ENCODE measurements around the gene ATAD2B. TPM values are rescaled to one million over a fixed set of nuclear protein-coding genes. Genes with fewer than 3 reads are reported as not detected.

Gene ATAD2B
- total RNA-seq, 1 experiment from 2014 or later, result 8.6 TPM

DNA sequence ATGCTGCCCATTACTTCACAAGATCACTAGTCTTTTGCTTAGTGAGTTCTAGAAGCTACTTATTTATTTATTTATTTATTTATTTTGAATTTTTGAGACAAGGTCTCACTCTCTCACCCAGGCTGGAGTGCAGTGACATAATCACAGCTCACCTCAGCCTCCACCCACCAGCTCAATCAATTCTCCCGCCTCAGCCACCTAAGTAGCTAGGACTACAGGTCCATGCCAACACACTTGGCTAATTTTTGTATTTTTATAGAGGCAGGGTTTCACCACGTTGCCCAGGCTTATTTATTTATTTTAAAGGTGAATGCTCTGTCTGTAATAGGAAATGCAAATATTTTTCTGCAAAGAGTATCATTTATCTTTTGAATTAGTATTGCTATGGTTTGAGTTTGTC lies 67.7 kb downstream of the ATAD2B start:
- no peaks in the 10 kb centered on the region for H3K9me2 ChIP-seq (replicated peaks; ENCODE audit: low read length)
- H3K4me2 ChIP-seq (ENCODE audit: low read length), result no peak overlapping the region
- H3K27ac ChIP-seq (ENCODE audit: low read length), result no peak overlapping the region
- BruUV-seq (replicated peaks), result no TSS peak
- H3K79me2 ChIP-seq (ENCODE audit: low read length), result no peaks in the 10 kb centered on the region
- DNase-seq (no peak), ATAC-seq (no peak)
- H3K9me3 ChIP-seq (ENCODE audit: low read length), result no peaks in the 10 kb centered on the region
- H3F3A ChIP-seq (ENCODE audit: low read length, unreplicated experiment), result peaks cover 7% of the 10 kb centered on the region
- ChIA-PET CTCF (no interaction called here), POLR2A (ENCODE audit: unreplicated experiment) (no interaction called here)
- no peak overlapping the region for H3K4me3 ChIP-seq (ENCODE audit: low read length)
- H3K4me1 ChIP-seq (ENCODE audit: insufficient read depth, low read length), result no peaks in the 10 kb centered on the region
- intact Hi-C loops (cut with micrococcal nuclease), result no loop called here
- H2AFZ ChIP-seq (ENCODE audit: low read length), result no peak overlapping the region
- no peaks in the 10 kb centered on the region for H3K36me3 ChIP-seq (ENCODE audit: low read depth, low read length)
- no peaks in the 10 kb centered on the region for H4K20me1 ChIP-seq (ENCODE audit: low read length)
- no peak overlapping the region for H3K9ac ChIP-seq (ENCODE audit: low read length)
- TF ChIP-seq, protein P1, sequence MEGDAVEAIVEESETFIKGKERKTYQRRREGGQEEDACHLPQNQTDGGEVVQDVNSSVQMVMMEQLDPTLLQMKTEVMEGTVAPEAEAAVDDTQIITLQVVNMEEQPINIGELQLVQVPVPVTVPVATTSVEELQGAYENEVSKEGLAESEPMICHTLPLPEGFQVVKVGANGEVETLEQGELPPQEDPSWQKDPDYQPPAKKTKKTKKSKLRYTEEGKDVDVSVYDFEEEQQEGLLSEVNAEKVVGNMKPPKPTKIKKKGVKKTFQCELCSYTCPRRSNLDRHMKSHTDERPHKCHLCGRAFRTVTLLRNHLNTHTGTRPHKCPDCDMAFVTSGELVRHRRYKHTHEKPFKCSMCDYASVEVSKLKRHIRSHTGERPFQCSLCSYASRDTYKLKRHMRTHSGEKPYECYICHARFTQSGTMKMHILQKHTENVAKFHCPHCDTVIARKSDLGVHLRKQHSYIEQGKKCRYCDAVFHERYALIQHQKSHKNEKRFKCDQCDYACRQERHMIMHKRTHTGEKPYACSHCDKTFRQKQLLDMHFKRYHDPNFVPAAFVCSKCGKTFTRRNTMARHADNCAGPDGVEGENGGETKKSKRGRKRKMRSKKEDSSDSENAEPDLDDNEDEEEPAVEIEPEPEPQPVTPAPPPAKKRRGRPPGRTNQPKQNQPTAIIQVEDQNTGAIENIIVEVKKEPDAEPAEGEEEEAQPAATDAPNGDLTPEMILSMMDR (conservative IDR thresholded peaks at IDR 0.05; ENCODE audit: low read depth, low read length), result no peak
- no peak for TF ChIP-seq EZH2phosphoT487 (IDR thresholded peaks at IDR 0.05; ENCODE audit: borderline replicate concordance, low read length)
- TF ChIP-seq EZH2 (IDR thresholded peaks at IDR 0.05; ENCODE audit: low read length, unreplicated experiment), result no peak
- H3K27me3 ChIP-seq (ENCODE audit: low read length), result no peaks in the 10 kb centered on the region

DNA sequence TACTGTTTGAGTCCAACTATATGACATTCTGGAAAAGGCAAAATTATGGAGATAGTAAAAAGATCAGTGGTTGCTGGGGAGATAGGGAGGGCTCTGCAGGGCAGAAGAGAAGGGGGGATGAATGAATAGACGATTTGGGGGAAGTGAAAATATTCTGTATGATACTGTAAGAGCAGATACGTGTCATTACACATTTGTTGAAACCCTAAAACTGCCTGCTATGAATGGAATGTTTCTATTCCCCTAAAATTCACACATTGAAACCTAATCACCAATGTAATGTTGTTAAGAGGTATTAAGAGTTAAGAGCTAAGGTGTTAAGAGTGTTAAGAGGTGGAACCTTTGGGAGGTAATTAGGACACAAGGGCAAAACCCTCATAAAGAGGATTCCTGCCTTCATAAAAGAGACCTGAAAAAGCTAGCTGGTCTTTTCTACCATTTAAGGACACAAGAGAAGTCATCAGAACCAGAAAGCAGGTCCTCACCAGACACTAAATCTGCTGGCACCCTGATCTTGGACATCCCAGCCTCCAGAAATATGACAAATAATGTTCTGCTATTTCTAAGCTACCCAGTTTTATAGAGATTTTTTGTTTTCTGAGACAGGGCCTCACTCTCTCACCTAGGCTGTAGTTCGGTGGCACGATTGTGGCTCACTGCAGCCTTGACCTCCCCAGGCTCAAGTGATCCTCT lies 76.2 kb downstream of the ATAD2B start:
- Histone ChIP-seq H3K36me3 (ENCODE audit: low read depth, low read length) (no peaks in the 10 kb centered on the region), H3K27me3 (ENCODE audit: low read length) (no peaks in the 10 kb centered on the region), H4K20me1 (ENCODE audit: low read length) (no peaks in the 10 kb centered on the region), H3F3A (ENCODE audit: low read length, unreplicated experiment) (no peaks in the 10 kb centered on the region), H3K9me3 (ENCODE audit: low read length) (no peaks in the 10 kb centered on the region), H3K9ac (ENCODE audit: low read length) (no peak overlapping the region), H3K9me2 (replicated peaks; ENCODE audit: low read length) (no peaks in the 10 kb centered on the region), H3K4me3 (ENCODE audit: low read length) (no peak overlapping the region), H2AFZ (ENCODE audit: low read length) (no peak overlapping the region), H3K4me1 (ENCODE audit: insufficient read depth, low read length) (no peaks in the 10 kb centered on the region), H3K27ac (ENCODE audit: low read length) (no peak overlapping the region), H3K4me2 (ENCODE audit: low read length) (no peak overlapping the region), H3K79me2 (ENCODE audit: low read length) (no peaks in the 10 kb centered on the region)
- ChIA-PET CTCF (no interaction called here), POLR2A (ENCODE audit: unreplicated experiment) (no interaction called here)
- DNase-seq, result no peak
- no TSS peak for BruUV-seq (replicated peaks)
- intact Hi-C loops (cut with micrococcal nuclease), result no loop called here
- no peak for ATAC-seq
- no peak for TF ChIP-seq EZH2 (IDR thresholded peaks at IDR 0.05; ENCODE audit: low read length, unreplicated experiment)
- TF ChIP-seq EZH2phosphoT487 (IDR thresholded peaks at IDR 0.05; ENCODE audit: borderline replicate concordance, low read length), result no peak
- TF ChIP-seq, protein P1 (conservative IDR thresholded peaks at IDR 0.05; ENCODE audit: low read depth, low read length), result no peak

DNA sequence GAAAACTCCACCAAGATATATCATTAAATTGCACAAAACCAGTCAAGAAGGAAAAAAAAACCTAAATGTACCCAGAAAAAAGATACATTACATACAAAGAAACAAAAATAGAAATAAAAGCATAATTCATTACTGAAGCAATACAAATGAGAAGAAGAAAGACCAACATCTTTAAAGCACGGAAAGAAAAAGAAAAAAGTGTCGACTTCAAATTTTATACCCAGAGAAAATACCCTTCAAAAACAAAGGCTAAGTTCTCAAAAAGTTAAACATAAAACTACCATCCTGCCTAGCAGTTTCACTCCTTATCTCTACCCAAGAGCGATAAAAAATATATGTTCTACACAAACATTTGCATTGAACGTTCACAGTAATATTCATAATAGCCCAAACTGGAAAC lies 82.0 kb downstream of the ATAD2B start:
- H3K36me3 ChIP-seq (ENCODE audit: low read depth, low read length), result no peaks in the 10 kb centered on the region
- ChIA-PET POLR2A (ENCODE audit: unreplicated experiment) (no interaction called here), CTCF (no interaction called here)
- no peak overlapping the region for H2AFZ ChIP-seq (ENCODE audit: low read length)
- BruUV-seq (replicated peaks), result no TSS peak
- no peak overlapping the region for H3K9ac ChIP-seq (ENCODE audit: low read length)
- no peak overlapping the region for H3K27ac ChIP-seq (ENCODE audit: low read length)
- H3K9me2 ChIP-seq (replicated peaks; ENCODE audit: low read length), result no peaks in the 10 kb centered on the region
- H4K20me1 ChIP-seq (ENCODE audit: low read length), result no peaks in the 10 kb centered on the region
- no peaks in the 10 kb centered on the region for H3K27me3 ChIP-seq (ENCODE audit: low read length)
- no peaks in the 10 kb centered on the region for H3K4me1 ChIP-seq (ENCODE audit: insufficient read depth, low read length)
- H3K4me2 ChIP-seq (ENCODE audit: low read length), result no peak overlapping the region
- H3F3A ChIP-seq (ENCODE audit: low read length, unreplicated experiment), result no peaks in the 10 kb centered on the region
- intact Hi-C loops (cut with micrococcal nuclease), result no loop called here
- TF ChIP-seq EZH2phosphoT487 (IDR thresholded peaks at IDR 0.05; ENCODE audit: borderline replicate concordance, low read length) (no peak), EZH2 (IDR thresholded peaks at IDR 0.05; ENCODE audit: low read length, unreplicated experiment) (no peak)
- TF ChIP-seq, protein P1 (conservative IDR thresholded peaks at IDR 0.05; ENCODE audit: low read depth, low read length), result no peak
- DNase-seq (no peak), ATAC-seq (no peak)
- no peak overlapping the region for H3K4me3 ChIP-seq (ENCODE audit: low read length)
- H3K79me2 ChIP-seq (ENCODE audit: low read length), result no peaks in the 10 kb centered on the region
- H3K9me3 ChIP-seq (ENCODE audit: low read length), result no peaks in the 10 kb centered on the region

All from PC-3 (cell line).